HS-5 (cell line): ENCODE measurements around the gene GAL3ST2.

Source experiments
- DNase-seq: peaks from one replicate; pipeline ENCODE4 v3.0.0-alpha.2; 2012; ENCODE audit warnings: low read depth

The GAL3ST2 gene

GRCh38 chr2:241844831-241845578, 68.4 kb downstream of the GAL3ST2 start:
- no peak for DNase-seq

- DNase-seq: no peak
Observed at GRCh38 chr2:241846406-241846805, 69.8 kb downstream of the GAL3ST2 start.

- DNase-seq: no peak
Observed at GRCh38 chr2:241848761-241849615, 72.4 kb downstream of the GAL3ST2 start.

GRCh38 chr2:241849616-241850543, 73.3 kb downstream of the GAL3ST2 start:
- DNase-seq: no peak

- DNase-seq: no peak
Observed at GRCh38 chr2:241850544-241851324, 74.1 kb downstream of the GAL3ST2 start.

GRCh38 chr2:241851325-241852115, 74.9 kb downstream of the GAL3ST2 start:
- no peak for DNase-seq

GRCh38 chr2:241852116-241852980, 75.7 kb downstream of the GAL3ST2 start:
- no peak for DNase-seq

GRCh38 chr2:241852981-241853631, 76.5 kb downstream of the GAL3ST2 start:
- DNase-seq: no peak
